ENCODE measurements around the gene PPM1N. TPM values are rescaled to one million over a fixed set of nuclear protein-coding genes. Genes with fewer than 3 reads are reported as not detected.
A peak's percentile ranks its signal among the peaks of the same experiment; 100 is the strongest.

Gene PPM1N
- total and polyA plus RNA-seq, 2 of the 13 experiments (the other 11 are each of a cell fraction or from before 2014, with no cell fraction given), result 0.31 to 1.8 TPM

- TF ChIP-seq HNF4G (IDR thresholded peaks at IDR 0.05; ENCODE audit: borderline replicate concordance, low read depth, low read length) (peak; percentile 24; the same call in 1 of the 2 replicates), HNF4G (CRISPR knock-in tag; IDR thresholded peaks at IDR 0.05; ENCODE audit: borderline replicate concordance, low read depth) (0 out of 2 replicates have a peak, but pooled peaks have one; percentile 10), ZNF124 (CRISPR knock-in tag; IDR thresholded peaks at IDR 0.05) (peak; percentile 57; the same call in 1 of the 2 replicates), FOXC1 (CRISPR knock-in tag; IDR thresholded peaks at IDR 0.05; ENCODE audit: borderline replicate concordance) (0 out of 2 replicates have a peak, but pooled peaks have one; percentile 46), KDM6A (CRISPR knock-in tag; IDR thresholded peaks at IDR 0.05; ENCODE audit: low read depth) (no peak), RBM22 (optimal IDR thresholded peaks at IDR 0.05; ENCODE audit: low read length) (peak; percentile 64), ZNF234 (CRISPR knock-in tag; conservative IDR thresholded peaks at IDR 0.05) (no peak), HCFC1 (IDR thresholded peaks at IDR 0.05; ENCODE audit: low read depth, low read length) (peak; percentile 36; the same call in 1 of the 2 replicates), SP4 (CRISPR knock-in tag; IDR thresholded peaks at IDR 0.05) (no peak; the same call in 1 of the 2 replicates), BCL3 (CRISPR knock-in tag; IDR thresholded peaks at IDR 0.05) (0 out of 2 replicates have a peak, but pooled peaks have one; percentile 32), ZBED4 (CRISPR knock-in tag; IDR thresholded peaks at IDR 0.05; ENCODE audit: borderline replicate concordance) (peak; percentile 57; the same call in 1 of the 2 replicates), REPIN1 (CRISPR knock-in tag; IDR thresholded peaks at IDR 0.05; ENCODE audit: borderline replicate concordance, low read depth) (peak; percentile 80; the same call in 1 of the 2 replicates), ATF7-NPFF (CRISPR knock-in tag; IDR thresholded peaks at IDR 0.05; ENCODE audit: low read depth) (no peak), RAD51 (IDR thresholded peaks at IDR 0.05; ENCODE audit: borderline replicate concordance) (no peak), RAD21 (CRISPR knock-in tag; IDR thresholded peaks at IDR 0.05) (peak; percentile 92), SMAD3 (CRISPR knock-in tag; IDR thresholded peaks at IDR 0.05) (peak; percentile 85; the same call in 1 of the 2 replicates), ZNF749 (CRISPR knock-in tag; IDR thresholded peaks at IDR 0.05; ENCODE audit: borderline replicate concordance) (no peak; the same call in 1 of the 2 replicates), ZNF317 (CRISPR knock-in tag; IDR thresholded peaks at IDR 0.05) (0 out of 2 replicates have a peak, but pooled peaks have one; percentile 58), ZNF232 (CRISPR knock-in tag; IDR thresholded peaks at IDR 0.05; ENCODE audit: borderline replicate concordance) (peak; percentile 62; the same call in 1 of the 2 replicates), CBFB (CRISPR knock-in tag; IDR thresholded peaks at IDR 0.05) (peak; percentile 41; the same call in 1 of the 2 replicates), LCORL (IDR thresholded peaks at IDR 0.05) (no peak), LCORL (CRISPR knock-in tag; IDR thresholded peaks at IDR 0.05) (peak; percentile 28; the same call in 1 of the 2 replicates)
- TF ChIP-seq, protein P1, sequence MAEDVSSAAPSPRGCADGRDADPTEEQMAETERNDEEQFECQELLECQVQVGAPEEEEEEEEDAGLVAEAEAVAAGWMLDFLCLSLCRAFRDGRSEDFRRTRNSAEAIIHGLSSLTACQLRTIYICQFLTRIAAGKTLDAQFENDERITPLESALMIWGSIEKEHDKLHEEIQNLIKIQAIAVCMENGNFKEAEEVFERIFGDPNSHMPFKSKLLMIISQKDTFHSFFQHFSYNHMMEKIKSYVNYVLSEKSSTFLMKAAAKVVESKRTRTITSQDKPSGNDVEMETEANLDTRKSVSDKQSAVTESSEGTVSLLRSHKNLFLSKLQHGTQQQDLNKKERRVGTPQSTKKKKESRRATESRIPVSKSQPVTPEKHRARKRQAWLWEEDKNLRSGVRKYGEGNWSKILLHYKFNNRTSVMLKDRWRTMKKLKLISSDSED (CRISPR knock-in tag; IDR thresholded peaks at IDR 0.05), result no peak
Measured at GRCh38 chr19:45478454-45479238, 19.6 kb upstream of the PPM1N start (continued).
